OCI-LY3 (cell line): ENCODE data around the gene RHOD.

ENCODE experiments used
- CTCF ChIP-seq: fragments of 200-600, 300-600 bp; sonication (generic); IDR thresholded peaks from 2 replicates; pipeline ENCODE4 v1.5.1; 2014; ENCODE audit warnings: antibody characterized with exemption, low read length, low read depth
- EZH2phosphoT487 ChIP-seq: fragments of 200-600 bp; shearing (Covaris generic); IDR thresholded peaks from 2 replicates; pipeline ENCODE4 v1.6.1; 2018; ENCODE audit warnings: antibody characterized with exemption, mixed run types, low read depth

- no peak for TF ChIP-seq CTCF
- no peak for TF ChIP-seq EZH2phosphoT487
Measured at GRCh38 chr11:67014343-67014742, 42.3 kb upstream of the RHOD start.
